HPDE6-E6E7 (cell line): ENCODE measurements around the gene MT1B.

ENCODE experiments used
- DNase-seq: peaks from one replicate; pipeline ENCODE4 v3.0.0; 2011; ENCODE audit warnings: missing footprints; ENCODE audit errors: extremely low spot score

The MT1B gene

DNA sequence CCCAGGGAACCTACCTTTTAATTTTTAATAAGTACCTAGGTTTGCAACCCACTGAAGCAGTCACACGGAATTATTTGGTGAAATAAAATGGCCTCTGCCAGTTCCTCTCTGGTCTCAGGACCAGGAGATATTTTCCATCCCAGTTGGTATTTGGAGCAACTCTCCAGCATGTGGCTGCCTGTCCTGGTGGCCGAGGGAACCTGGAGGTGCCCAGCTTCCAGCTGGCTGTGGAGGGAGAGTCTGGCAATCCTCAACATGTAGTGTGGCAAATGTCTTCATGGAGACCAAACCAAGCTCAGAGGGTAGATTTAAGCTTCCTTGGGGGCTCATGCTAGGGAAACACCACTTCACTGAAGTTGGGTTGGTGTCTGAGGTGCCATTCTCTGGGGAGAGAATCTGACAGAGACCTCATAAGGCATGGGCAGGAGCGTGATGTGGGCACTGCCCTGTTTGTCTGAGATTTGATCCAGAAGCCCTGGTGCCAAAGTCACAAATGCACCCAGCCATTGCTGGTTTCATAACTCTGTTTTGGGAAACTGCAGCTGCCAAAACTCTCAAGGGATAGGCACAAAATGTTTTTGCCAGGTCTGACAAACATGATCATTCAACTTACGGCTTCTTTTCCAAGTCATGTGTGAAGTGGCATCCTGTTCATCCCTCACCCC, 33.4 kb downstream of the MT1B start:
- DNase-seq, result no peak

DNA sequence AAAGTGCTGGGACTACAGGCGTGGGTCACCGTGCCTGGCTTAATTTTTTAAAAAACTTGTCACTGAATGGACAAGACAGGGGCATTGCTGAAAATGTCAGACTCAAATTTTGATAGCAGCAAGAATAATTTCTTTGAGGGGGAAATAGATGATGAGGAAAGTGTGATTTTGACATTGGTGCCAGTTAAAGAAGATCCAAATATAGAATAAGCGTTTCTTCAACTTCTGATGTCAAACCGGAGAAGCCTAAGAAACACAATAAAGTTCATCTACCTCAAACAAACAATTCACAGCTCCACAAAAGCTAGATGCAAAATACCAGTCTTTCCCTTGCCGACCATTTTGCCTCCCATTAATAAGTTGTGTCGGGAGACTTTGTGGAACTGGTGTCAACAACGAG, 35.1 kb downstream of the MT1B start:
- no peak for DNase-seq

DNA sequence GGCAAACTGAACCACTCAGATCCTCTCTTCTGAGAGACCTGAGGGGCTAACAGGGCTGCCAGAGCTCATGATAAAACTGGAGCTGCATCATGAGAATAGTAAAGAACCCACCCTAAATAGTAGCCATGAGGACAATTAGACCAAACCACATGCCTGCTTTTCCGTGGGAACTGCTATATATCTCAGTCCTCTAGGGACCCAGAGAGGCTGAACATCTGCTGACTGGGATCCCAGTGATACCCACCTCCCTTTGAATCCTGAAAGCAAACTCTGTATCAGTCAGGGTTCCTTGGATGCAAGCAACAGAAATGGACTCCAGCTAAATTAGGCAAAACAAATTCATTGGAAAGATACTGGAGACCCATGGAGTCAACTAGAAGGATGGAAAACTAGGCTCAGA, 37.1 kb downstream of the MT1B start:
- no peak for DNase-seq

DNA sequence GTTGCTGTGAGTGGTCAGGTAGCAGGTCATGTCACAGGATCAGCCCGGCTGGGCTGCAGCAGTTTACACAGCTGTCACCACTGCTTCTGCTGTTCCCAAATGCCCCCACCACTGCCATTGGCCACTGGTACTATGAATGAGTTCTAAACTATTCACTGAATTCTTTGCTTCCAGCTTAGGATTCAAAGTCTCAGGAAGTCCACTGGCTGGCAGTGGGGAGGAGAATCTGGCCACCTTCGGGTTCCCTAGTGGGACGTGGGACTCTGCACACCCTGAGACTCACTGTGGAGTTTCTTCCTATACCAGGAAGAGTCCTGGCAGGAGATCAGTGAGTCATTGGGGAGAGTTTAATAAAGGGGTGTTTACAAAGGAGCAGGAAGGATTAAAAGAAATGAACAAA, 37.5 kb downstream of the MT1B start:
- DNase-seq, result no peak

DNA sequence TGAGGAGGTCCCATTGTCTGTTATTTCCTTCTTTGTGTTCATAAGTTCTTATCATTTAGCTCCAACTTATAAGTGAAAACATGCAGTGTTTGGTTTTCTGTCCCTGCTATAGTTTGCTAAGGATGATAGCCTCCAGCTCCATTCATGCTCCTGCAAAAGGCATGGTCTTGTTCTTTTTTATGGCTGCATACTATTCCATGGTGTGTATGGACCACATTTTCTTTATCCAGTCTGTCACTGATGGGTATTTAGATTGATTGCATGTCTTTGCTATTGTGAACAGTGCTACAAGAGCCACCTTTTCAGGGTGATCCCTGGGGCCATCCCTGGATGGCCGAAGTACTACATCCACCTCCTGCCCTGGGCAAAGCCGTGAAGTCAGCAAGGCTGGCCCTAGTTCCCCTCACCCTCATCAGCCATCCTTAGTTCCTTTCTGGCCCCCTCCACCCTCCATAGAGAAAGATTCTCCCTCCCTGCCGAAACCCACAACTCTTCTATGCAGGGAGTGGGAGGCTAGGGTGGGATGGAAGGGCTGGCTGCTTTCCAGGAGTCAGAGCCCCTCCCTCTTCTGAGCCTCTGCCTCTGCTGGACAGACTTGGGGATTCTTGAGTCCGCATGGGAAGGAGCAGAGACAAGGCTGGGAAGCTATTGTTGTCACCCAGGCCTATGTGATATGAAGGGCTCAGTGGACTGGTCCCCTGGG, 38.9 kb downstream of the MT1B start:
- no peak for DNase-seq

DNA sequence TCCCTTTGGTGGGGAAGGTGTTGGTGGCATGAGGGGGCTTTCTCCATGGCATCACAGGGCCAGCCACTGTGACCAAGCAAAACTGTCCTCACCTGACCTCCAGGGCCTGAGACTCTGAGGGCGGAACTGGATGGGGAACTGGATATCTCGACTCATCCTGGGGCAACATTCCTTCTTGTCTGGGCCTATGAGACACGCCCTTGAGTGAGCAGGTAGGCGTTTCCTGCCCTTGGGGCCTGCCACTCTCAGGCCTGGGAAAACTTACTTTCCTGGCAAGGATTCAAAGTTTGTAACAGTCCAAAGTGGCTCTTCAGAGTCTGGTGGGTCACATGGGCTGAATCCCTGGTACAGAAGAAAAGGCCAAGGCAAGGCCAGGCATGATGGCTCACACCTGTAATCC, 40.2 kb downstream of the MT1B start:
- peak; percentile 98 for DNase-seq

DNA sequence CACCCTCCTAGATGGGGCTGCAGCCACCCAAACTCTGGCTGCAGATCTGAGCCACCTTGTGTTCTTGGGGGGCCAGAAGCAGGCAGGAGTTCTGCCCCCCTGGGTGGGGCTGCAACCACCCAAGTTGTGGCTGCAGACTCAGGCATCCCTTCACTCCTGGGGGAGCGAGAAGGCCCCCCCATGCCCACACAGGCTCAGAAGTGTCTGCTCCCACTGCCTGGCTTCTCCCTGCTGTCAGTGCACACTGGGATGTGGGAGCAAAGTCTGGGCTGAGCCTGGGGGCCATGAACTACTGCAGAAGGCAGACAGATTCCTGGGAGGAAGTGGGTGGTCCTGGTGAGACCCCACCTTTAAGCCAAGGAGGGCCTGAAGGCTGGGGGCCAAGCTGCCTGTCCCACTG, 43.6 kb downstream of the MT1B start:
- DNase-seq, result no peak

DNA sequence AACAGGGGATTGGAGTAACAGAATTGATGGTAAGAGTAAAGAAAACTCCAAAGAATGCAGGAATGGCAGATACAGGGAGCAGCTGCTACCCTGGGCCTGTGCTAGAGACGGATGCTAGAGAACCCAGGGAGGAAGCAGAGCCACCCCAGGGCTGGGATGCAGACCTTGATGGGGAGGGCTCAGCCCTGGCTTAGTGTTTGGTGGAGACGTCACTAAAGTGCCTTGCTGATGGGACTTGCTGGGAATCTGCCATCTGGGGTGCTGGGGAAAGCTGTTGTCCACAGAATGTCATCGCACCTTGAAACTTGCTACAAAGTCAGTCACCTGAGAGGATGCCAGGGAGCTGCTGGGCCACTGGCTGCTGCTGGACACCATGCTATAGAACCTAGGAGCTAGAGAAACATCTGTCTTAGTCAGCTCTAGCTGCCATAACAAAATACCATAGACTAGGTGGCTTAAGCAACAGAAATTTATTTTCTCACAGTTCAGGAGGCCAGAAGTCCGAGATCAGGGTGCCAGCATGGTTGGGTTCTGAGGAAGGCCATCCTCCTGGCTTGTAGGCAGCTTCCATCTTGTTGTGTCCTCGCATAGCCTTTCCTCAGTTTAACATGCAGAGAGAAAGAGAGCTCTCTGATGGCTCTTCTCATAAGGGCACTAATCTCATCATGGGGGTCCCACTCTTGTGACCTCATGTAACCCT, 45.9 kb downstream of the MT1B start:
- DNase-seq, result no peak

DNA sequence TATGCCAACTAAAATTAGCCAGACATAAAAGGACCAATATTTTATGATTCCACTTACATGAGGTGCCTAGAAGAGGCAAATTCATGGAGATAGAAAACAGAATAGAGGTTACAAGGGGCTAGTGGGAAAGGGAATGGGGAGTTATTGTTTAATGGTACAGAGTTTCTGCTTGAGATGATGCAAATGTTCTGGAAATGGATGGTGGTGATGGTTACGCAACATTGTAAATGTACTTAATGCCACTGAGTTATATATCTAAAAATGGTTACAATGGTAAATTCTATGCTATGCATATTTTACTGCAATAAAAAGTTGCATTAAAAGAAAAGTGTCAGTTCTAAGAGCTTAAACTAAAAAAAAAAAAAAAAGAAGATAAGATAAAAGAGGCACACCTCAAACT, 48.5 kb downstream of the MT1B start:
- DNase-seq, result no peak

DNA sequence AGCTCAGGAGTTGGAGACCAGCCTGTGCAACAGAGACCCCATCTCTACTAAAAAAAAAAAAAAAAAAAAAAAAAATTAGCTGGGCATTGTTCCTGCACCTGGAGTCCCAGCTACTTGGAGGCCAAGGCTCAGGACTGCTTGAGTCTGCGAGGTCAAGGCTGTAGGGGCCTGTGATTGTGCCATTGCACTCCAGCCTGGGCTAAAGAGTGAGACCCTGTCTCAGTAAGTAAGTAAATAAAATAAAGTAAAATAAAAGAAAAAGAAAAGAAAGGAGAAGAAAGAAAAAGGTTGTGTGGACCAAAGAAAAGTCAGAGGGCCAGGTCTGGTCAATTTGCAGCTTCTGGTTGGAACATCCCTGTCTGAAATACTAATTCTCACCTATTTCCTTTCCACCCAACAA, 48.9 kb downstream of the MT1B start:
- DNase-seq, result no peak

DNA sequence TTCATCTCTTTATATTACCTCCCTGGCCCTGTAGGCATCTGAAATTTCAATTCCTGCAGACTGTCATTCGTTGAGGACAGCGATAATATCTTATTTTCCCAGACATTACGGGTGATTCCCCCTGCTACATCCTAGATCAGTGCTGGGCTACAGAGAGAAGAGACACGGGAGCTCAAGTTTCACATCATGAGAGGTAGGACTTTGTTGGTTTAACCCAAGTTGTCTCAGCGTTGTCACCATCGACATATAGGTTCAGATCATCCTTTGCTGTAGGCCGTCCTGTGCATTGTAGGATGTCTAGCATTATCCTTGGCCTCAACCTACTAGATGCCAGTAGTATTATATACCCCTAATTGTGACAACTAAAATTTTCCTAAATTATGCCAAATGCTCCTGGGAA, 49.8 kb downstream of the MT1B start:
- DNase-seq, result no peak
